MG63 (cell line): Measurements from ENCODE around the gene TOPBP1. TPM values are rescaled to one million over a fixed set of nuclear protein-coding genes. Genes with fewer than 3 reads are reported as not detected.

Experiments used
- DNase-seq: peaks from one replicate; pipeline ENCODE4 v3.0.0-alpha.2; 2020
- H3K27me3 ChIP-seq: fragments of 250-450 bp; sonication (Bioruptor Pico); 2 replicates; pipeline ENCODE4 v1.5.1; 2020; ENCODE audit warnings: mild to moderate bottlenecking, moderate library complexity
- H3K36me3 ChIP-seq: fragments of 250-450 bp; sonication (Bioruptor Pico); 2 replicates; pipeline ENCODE4 v1.5.1; 2020; ENCODE audit warnings: mild to moderate bottlenecking, moderate library complexity
- H3K4me3 ChIP-seq: fragments of 250-450 bp; sonication (Bioruptor Pico); 2 replicates; pipeline ENCODE4 v1.5.1; 2020; ENCODE audit warnings: mild to moderate bottlenecking, moderate library complexity
- H3K9me3 ChIP-seq: fragments of 250-450 bp; sonication (Bioruptor Pico); 2 replicates; pipeline ENCODE4 v1.5.1; 2020; ENCODE audit warnings: mild to moderate bottlenecking, moderate library complexity
- total RNA-seq: library from RNA; depleted of rRNA; stranded (reverse); fragments of >200 nt; shearing (Covaris generic); gene quantifications from 2 replicates; pipeline ENCODE4 v1.2.3, GENCODE V29; 2014; ENCODE audit warnings: low replicate concordance

Gene TOPBP1
- total RNA-seq, 1 experiment from 2014 or later, result 52.2 TPM

GRCh38 chr3:133593243-133593642, 68.5 kb downstream of the TOPBP1 start:
- H3K4me3 ChIP-seq, result no peak overlapping the region
- no peaks in the 10 kb centered on the region for H3K9me3 ChIP-seq
- DNase-seq, result no peak
- H3K36me3 ChIP-seq, result peaks cover 31% of the 10 kb centered on the region
- H3K27me3 ChIP-seq, result no peaks in the 10 kb centered on the region

GRCh38 chr3:133592843-133593242, 68.9 kb downstream of the TOPBP1 start:
- Histone ChIP-seq H3K9me3 (no peaks in the 10 kb centered on the region), H3K27me3 (no peaks in the 10 kb centered on the region), H3K36me3 (peaks cover 33% of the 10 kb centered on the region), H3K4me3 (no peak overlapping the region)
- DNase-seq, result peak; percentile 24

GRCh38 chr3:133591271-133591742, 70.4 kb downstream of the TOPBP1 start:
- no peak overlapping the region for H3K4me3 ChIP-seq
- no peak for DNase-seq
- H3K27me3 ChIP-seq, result no peaks in the 10 kb centered on the region
- no peaks in the 10 kb centered on the region for H3K9me3 ChIP-seq
- peaks cover 46% of the 10 kb centered on the region for H3K36me3 ChIP-seq

- Histone ChIP-seq H3K27me3 (no peaks in the 10 kb centered on the region), H3K36me3 (peaks cover 64% of the 10 kb centered on the region), H3K9me3 (no peaks in the 10 kb centered on the region), H3K4me3 (no peak overlapping the region)
- no peak for DNase-seq
These were observed 72.2 kb downstream of the TOPBP1 start for GRCh38 chr3:133589503-133589902.

- no peaks in the 10 kb centered on the region for H3K27me3 ChIP-seq
- no peak for DNase-seq
- H3K4me3 ChIP-seq, result no peak overlapping the region
- H3K36me3 ChIP-seq, result peaks cover 70% of the 10 kb centered on the region
- no peaks in the 10 kb centered on the region for H3K9me3 ChIP-seq
These were observed 72.8 kb downstream of the TOPBP1 start for GRCh38 chr3:133588784-133589465.

GRCh38 chr3:133588035-133588434, 73.7 kb downstream of the TOPBP1 start:
- DNase-seq, result no peak
- no peak overlapping the region for H3K4me3 ChIP-seq
- no peaks in the 10 kb centered on the region for H3K9me3 ChIP-seq
- H3K36me3 ChIP-seq, result peaks cover 76% of the 10 kb centered on the region
- no peaks in the 10 kb centered on the region for H3K27me3 ChIP-seq

- Histone ChIP-seq H3K9me3 (no peaks in the 10 kb centered on the region), H3K4me3 (no peak overlapping the region), H3K36me3 (peaks cover 98% of the 10 kb centered on the region), H3K27me3 (no peaks in the 10 kb centered on the region)
- DNase-seq, result no peak
These were observed 78.3 kb downstream of the TOPBP1 start for GRCh38 chr3:133583396-133583795.

- Histone ChIP-seq H3K36me3 (peaks cover 91% of the 10 kb centered on the region), H3K9me3 (no peaks in the 10 kb centered on the region), H3K4me3 (no peak overlapping the region), H3K27me3 (no peaks in the 10 kb centered on the region)
- DNase-seq, result peak; percentile 24
These were observed 83.1 kb downstream of the TOPBP1 start for GRCh38 chr3:133578548-133579191.

GRCh38 chr3:133576169-133576568, 85.6 kb downstream of the TOPBP1 start:
- DNase-seq, result no peak
- Histone ChIP-seq H3K36me3 (peaks cover 66% of the 10 kb centered on the region), H3K27me3 (no peaks in the 10 kb centered on the region), H3K4me3 (peak overlapping the region; percentile 94), H3K9me3 (no peaks in the 10 kb centered on the region)

GRCh38 chr3:133575086-133575485, 86.7 kb downstream of the TOPBP1 start:
- Histone ChIP-seq H3K4me3 (peak overlapping the region; percentile 94), H3K27me3 (no peaks in the 10 kb centered on the region), H3K36me3 (peaks cover 55% of the 10 kb centered on the region), H3K9me3 (no peaks in the 10 kb centered on the region)
- DNase-seq, result no peak

- no peaks in the 10 kb centered on the region for H3K27me3 ChIP-seq
- H3K4me3 ChIP-seq, result peak overlapping the region; percentile 94
- no peaks in the 10 kb centered on the region for H3K9me3 ChIP-seq
- H3K36me3 ChIP-seq, result peaks cover 50% of the 10 kb centered on the region
- DNase-seq, result peak; percentile 79
These were observed 87.4 kb downstream of the TOPBP1 start for GRCh38 chr3:133574260-133574881.

GRCh38 chr3:133573629-133574194, 88.0 kb downstream of the TOPBP1 start, which contains the start of gene CDV3:
TSS of gene CDV3 (plus strand) at chr3:133573686. CDS start at chr3:133574045, 359 bp downstream.
- H3K36me3 ChIP-seq, result peaks cover 43% of the 10 kb centered on the region
- H3K4me3 ChIP-seq, result peak within 1 kb of the TSS; percentile 94
- no peaks in the 10 kb centered on the region for H3K27me3 ChIP-seq
- no peak for DNase-seq
- no peaks in the 10 kb centered on the region for H3K9me3 ChIP-seq

GRCh38 chr3:133573054-133573628, 88.6 kb downstream of the TOPBP1 start:
- peak; percentile 100 for DNase-seq
- Histone ChIP-seq H3K4me3 (peak overlapping the region; percentile 55), H3K27me3 (no peaks in the 10 kb centered on the region), H3K36me3 (peaks cover 37% of the 10 kb centered on the region), H3K9me3 (no peaks in the 10 kb centered on the region)

GRCh38 chr3:133572158-133573053, 89.3 kb downstream of the TOPBP1 start:
- peak overlapping the region; percentile 24 for H3K4me3 ChIP-seq
- H3K27me3 ChIP-seq, result no peaks in the 10 kb centered on the region
- no peaks in the 10 kb centered on the region for H3K9me3 ChIP-seq
- DNase-seq, result no peak
- H3K36me3 ChIP-seq, result peaks cover 30% of the 10 kb centered on the region

- Histone ChIP-seq H3K9me3 (no peaks in the 10 kb centered on the region), H3K4me3 (no peak overlapping the region), H3K36me3 (peaks cover 17% of the 10 kb centered on the region), H3K27me3 (no peaks in the 10 kb centered on the region)
- DNase-seq, result no peak
These were observed 90.8 kb downstream of the TOPBP1 start for GRCh38 chr3:133570937-133571320.
